ENCODE results near the gene PPP2R1B.
"Not testable (repeated sequence)": the region's sequence is repeated elsewhere in the genome, so short reads cannot be mapped to it uniquely, and the experiment has no call there.

DNA sequence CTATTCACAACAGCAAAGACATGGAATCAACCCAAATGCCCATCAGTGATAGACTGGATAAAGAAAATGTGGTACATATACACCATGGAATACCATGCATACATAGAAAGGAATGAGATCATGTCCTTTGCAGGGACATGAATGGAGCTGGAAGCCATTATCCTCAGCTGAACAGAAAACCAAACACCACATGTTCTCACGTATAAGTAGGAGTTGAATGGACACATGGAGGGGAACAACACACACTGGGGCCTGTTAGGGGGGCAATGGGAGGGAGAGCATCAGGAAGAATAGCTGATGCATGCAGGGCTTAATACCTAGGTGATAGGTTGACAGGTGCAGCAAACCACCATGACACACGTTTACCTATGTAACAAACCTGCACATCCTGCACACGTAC is 48.5 kb downstream of the PPP2R1B start:
- TF ChIP-seq CTCF (IDR thresholded peaks at IDR 0.05); POLR2A (IDR thresholded peaks at IDR 0.05; ENCODE audit: low read length); CEBPB (IDR thresholded peaks at IDR 0.05); BHLHE40 (IDR thresholded peaks at IDR 0.05; ENCODE audit: low read depth, low read length): not testable (repeated sequence)

All from A549 (cell line).